ENCODE measurements around the gene PHEX. TPM values are rescaled to one million over a fixed set of nuclear protein-coding genes. Genes with fewer than 3 reads are reported as not detected.

PHEX gene
- total RNA-seq, 1 donor from 2014 or later: 0.96 TPM

- no peak for DNase-seq (ENCODE audit: low spot score in 2 of 2)
- TF ChIP-seq CTCF (IDR thresholded peaks at IDR 0.05): no peak
- intact Hi-C loops (cut with DNase I): no loop called here
Observed at GRCh38 chrX:21993265-21993664, 38.9 kb upstream of the PHEX start.

GRCh38 chrX:21996872-21997455, 35.2 kb upstream of the PHEX start:
- H3K9me3 ChIP-seq: no peaks in the 10 kb centered on the region
- no peaks in the 10 kb centered on the region for H3K36me3 ChIP-seq
- H3K27ac ChIP-seq: no peak overlapping the region
- intact Hi-C loops (cut with DNase I): no loop called here
- no peak overlapping the region for H3K4me3 ChIP-seq
- no peak for DNase-seq (ENCODE audit: low spot score in 2 of 2)
- no peak for TF ChIP-seq CTCF (IDR thresholded peaks at IDR 0.05)
- H3K27me3 ChIP-seq: no peaks in the 10 kb centered on the region
- H3K4me1 ChIP-seq: no peaks in the 10 kb centered on the region

More at GRCh38 chrX:21993265-21993664, 38.9 kb upstream of the PHEX start:
- Histone ChIP-seq H3K4me3 (no peak overlapping the region), H3K4me1 (no peaks in the 10 kb centered on the region), H3K36me3 (peaks cover 0 to 5% of the 10 kb centered on the region in 2 donors), H3K27ac (no peak overlapping the region), H3K27me3 (no peaks in the 10 kb centered on the region), H3K9me3 (no peaks in the 10 kb centered on the region)

- H3K4me1 ChIP-seq: no peaks in the 10 kb centered on the region
- intact Hi-C loops (cut with DNase I): no loop called here
- H3K9me3 ChIP-seq: no peaks in the 10 kb centered on the region
- TF ChIP-seq CTCF (IDR thresholded peaks at IDR 0.05): no peak
- no peak overlapping the region for H3K4me3 ChIP-seq
- no peak for DNase-seq (ENCODE audit: low spot score in 2 of 2)
- H3K36me3 ChIP-seq: no peaks in the 10 kb centered on the region
- H3K27ac ChIP-seq: no peak overlapping the region
- H3K27me3 ChIP-seq: no peaks in the 10 kb centered on the region
Observed at GRCh38 chrX:21998037-21998436, 34.1 kb upstream of the PHEX start.

- Histone ChIP-seq H3K27ac (no peak overlapping the region), H3K4me3 (no peak overlapping the region), H3K27me3 (no peaks in the 10 kb centered on the region), H3K9me3 (no peaks in the 10 kb centered on the region), H3K36me3 (peaks cover 0 to 3% of the 10 kb centered on the region in 2 donors), H3K4me1 (no peaks in the 10 kb centered on the region)
- DNase-seq (ENCODE audit: low spot score in 2 of 2): no peak
- TF ChIP-seq CTCF (IDR thresholded peaks at IDR 0.05): no peak
- intact Hi-C loops (cut with DNase I): no loop called here
Observed at GRCh38 chrX:22004866-22005265, 27.3 kb upstream of the PHEX start.

- DNase-seq (ENCODE audit: low spot score in 2 of 2): no peak
- Histone ChIP-seq H3K27me3 (no peaks in the 10 kb centered on the region), H3K9me3 (no peaks in the 10 kb centered on the region), H3K36me3 (no peaks in the 10 kb centered on the region), H3K4me1 (no peaks in the 10 kb centered on the region), H3K4me3 (no peak overlapping the region), H3K27ac (no peak overlapping the region)
- TF ChIP-seq CTCF (IDR thresholded peaks at IDR 0.05): no peak
- intact Hi-C loops (cut with DNase I): no loop called here
Observed at GRCh38 chrX:22012051-22012450, 20.1 kb upstream of the PHEX start.

GRCh38 chrX:22012931-22013330, 19.2 kb upstream of the PHEX start:
- Histone ChIP-seq H3K27me3 (no peaks in the 10 kb centered on the region), H3K36me3 (no peaks in the 10 kb centered on the region)

More at GRCh38 chrX:22012931-22013330, 19.2 kb upstream of the PHEX start:
- Histone ChIP-seq H3K4me1 (no peaks in the 10 kb centered on the region), H3K4me3 (no peak overlapping the region), H3K9me3 (no peaks in the 10 kb centered on the region), H3K27ac (no peak overlapping the region)
- no peak for DNase-seq (ENCODE audit: low spot score in 2 of 2)
- intact Hi-C loops (cut with DNase I): no loop called here
- TF ChIP-seq CTCF (IDR thresholded peaks at IDR 0.05): no peak

Data from ascending aorta (tissue), 2 donors.